Psoas muscle (tissue), 8 donors: ENCODE measurements around the gene KIRREL3. TPM values are rescaled to one million over a fixed set of nuclear protein-coding genes. Genes with fewer than 3 reads are reported as not detected.

Source experiments
- ATAC-seq, 4 donors: fragments of 200-7000 bp; cut with Tn5 transposase; one replicate each; pipeline ENCODE4 v1.9.1; 2020; ENCODE audit warnings: moderate library complexity in 3 of 4, mild to moderate bottlenecking in 2 of 4
- DNase-seq, 2 donors: peaks; one replicate each; pipeline ENCODE4 v3.0.0-alpha.2; 2020
- H3K27ac ChIP-seq: fragments of 200-600 bp; one replicate; pipeline ENCODE4 v1.8.0; 2022
- H3K27me3 ChIP-seq, 3 donors: fragments of 200-600 bp in 1 of 3; one replicate each; pipeline versions ENCODE4 v1.6.1 to v1.8.0; 2013 to 2022; ENCODE audit warnings: low read length in 2 of 3, mild to moderate bottlenecking in 2 of 3, moderate library complexity in 1 of 3; ENCODE audit not compliant: insufficient read depth in 3 of 3
- H3K36me3 ChIP-seq, 2 donors: fragments of 200-600 bp in 1 of 2; one replicate each; pipeline versions ENCODE4 v1.6.1 to v1.8.0; 2013 to 2022; ENCODE audit warnings: low read depth in 1 of 2, mild to moderate bottlenecking in 1 of 2, moderate library complexity in 1 of 2; ENCODE audit not compliant: insufficient read depth in 1 of 2
- H3K4me1 ChIP-seq: fragments of 200-600 bp; one replicate; pipeline ENCODE4 v1.8.0; 2022
- H3K4me3 ChIP-seq: fragments of 200-600 bp; one replicate; pipeline ENCODE4 v1.8.0; 2022; ENCODE audit warnings: mild to moderate bottlenecking
- H3K9me3 ChIP-seq: fragments of 200-600 bp; one replicate; pipeline ENCODE4 v1.8.0; 2022
- WGBS, 3 donors: extraction: QIAGEN DNeasy Blood & Tissue Kit; methylation state at CpG; one replicate each; pipeline versions ENCODE4 v1.1.6 to v1.1.7; 2013; 5-methylcytosine and 5-hydroxymethylcytosine counted together
- intact Hi-C, 2 donors: fragments of 100-400 bp; cut with DNase I; formaldehyde crosslinking; loops; one replicate each; pipeline versions ENCODE4 v1.11.0 to v1.14.2; 2022
- polyA plus RNA-seq, 3 donors: library from polyadenylated mRNA; stranded (reverse); fragments of 200-250 nt; gene quantifications; one replicate each; pipeline ENCODE4 v1.2.3, GENCODE V29; 2013
- total RNA-seq, 4 donors: library from RNA; stranded (reverse); fragmentation: NEBNext Ultra II Directional in 2 of 4; extraction: Animal tissue kit (Norgen Biotek cat#: 25700) in 2 of 4; gene quantifications; one replicate each; pipeline versions ENCODE4 v1.2.1 to v1.2.4, GENCODE V29; 2021 to 2023
- TF ChIP-seq, protein P1 (sequence below): fragments of 200-600 bp; IDR thresholded peaks from one replicate; pipeline ENCODE4 v1.8.0; 2022; ENCODE audit warnings: antibody characterized with exemption
- donor health status: healthy with polysubstance abuse.
- donor health status: DM: no; HTN: no; CAD: no; lungs with moderate emphysema.
- donor health status: Bipolar disorder and iron deficiency.
- donor health status: healthy.
- donor health status: DM: yes; HTN: yes; CAD: no.
- donor health status: DM: no; HTN: no; CAD: no.
- donor health status: DM: no; HTN: no; CAD: no.
- donor health status: DM: yes; HTN: yes; CAD: no.

Gene KIRREL3
- total and polyA plus RNA-seq, 7 donors, result 0.04 TPM; not detected in 6

DNA sequence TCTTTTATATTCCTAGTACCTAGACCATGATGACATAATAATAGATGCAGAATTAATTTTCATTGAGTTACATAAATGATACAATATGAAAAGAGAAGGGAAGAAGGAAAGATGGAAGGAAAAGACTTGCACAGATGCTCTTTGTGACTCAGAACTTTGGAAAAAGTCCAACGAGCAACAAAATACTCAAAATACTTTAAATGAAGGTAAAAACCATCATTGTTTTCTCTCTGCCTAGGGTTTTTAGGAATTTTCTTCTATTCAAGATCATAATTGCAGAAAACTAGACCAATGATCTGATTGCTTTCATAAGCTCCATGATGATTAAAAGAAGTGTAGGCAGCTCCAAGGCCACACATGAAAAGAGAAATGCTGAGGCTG lies 276.9 kb downstream of the KIRREL3 start:
- H3K36me3 ChIP-seq, result no peaks in the 10 kb centered on the region
- peaks cover 0 to 1% (median 0%) of the 10 kb centered on the region in 3 donors for H3K27me3 ChIP-seq
- intact Hi-C loops, result no loop called here
- no peaks in the 10 kb centered on the region for H3K9me3 ChIP-seq
- WGBS, 3 donors, result 37 to 50% (median 37%) methylated on average over 1 of the region's 1 CpG
- H3K4me1 ChIP-seq, result no peaks in the 10 kb centered on the region
- TF ChIP-seq, protein P1, sequence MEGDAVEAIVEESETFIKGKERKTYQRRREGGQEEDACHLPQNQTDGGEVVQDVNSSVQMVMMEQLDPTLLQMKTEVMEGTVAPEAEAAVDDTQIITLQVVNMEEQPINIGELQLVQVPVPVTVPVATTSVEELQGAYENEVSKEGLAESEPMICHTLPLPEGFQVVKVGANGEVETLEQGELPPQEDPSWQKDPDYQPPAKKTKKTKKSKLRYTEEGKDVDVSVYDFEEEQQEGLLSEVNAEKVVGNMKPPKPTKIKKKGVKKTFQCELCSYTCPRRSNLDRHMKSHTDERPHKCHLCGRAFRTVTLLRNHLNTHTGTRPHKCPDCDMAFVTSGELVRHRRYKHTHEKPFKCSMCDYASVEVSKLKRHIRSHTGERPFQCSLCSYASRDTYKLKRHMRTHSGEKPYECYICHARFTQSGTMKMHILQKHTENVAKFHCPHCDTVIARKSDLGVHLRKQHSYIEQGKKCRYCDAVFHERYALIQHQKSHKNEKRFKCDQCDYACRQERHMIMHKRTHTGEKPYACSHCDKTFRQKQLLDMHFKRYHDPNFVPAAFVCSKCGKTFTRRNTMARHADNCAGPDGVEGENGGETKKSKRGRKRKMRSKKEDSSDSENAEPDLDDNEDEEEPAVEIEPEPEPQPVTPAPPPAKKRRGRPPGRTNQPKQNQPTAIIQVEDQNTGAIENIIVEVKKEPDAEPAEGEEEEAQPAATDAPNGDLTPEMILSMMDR, result no peak
- ATAC-seq (no peak), DNase-seq (no peak)
- H3K4me3 ChIP-seq, result no peak overlapping the region
- no peak overlapping the region for H3K27ac ChIP-seq

DNA sequence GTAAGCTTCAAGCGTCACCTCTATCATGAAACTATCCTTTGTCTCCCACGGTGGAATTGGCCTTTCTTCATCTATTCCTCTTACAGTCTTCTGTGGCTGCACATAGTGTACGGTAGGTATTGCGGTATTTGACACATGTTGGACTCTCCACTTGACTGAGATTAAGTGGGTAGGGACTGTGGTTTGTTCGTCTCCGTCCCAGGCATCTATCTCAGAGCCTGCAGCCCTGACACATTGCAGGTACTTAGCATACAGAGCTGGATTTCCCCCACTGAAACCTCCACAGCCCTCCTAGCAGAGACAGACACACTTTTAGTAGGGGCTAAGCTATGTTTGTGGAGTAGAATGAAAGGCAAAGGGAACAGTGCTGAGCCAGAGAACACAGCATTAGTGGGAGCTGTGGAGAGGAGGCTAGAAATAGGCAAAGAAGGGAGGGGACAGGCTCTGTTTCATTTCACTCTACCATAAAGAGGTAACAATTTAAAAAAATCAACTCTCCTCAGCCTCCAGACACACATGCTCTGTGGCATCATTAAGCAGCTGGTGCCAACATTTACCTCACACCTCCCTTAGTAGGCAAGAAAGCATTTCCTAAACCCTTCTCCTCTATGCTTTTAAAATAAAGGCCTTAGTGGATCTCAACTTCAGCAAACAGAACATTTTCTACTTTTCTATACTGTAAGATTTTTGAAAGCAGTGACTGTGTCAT lies 277.5 kb downstream of the KIRREL3 start:
- no peak for ATAC-seq
- no peaks in the 10 kb centered on the region for H3K4me1 ChIP-seq
- no peak overlapping the region for H3K27ac ChIP-seq
- 97 to 99% (median 98%) methylated on average over 6 of the region's 6 CpGs for WGBS, 3 donors
- DNase-seq, result no peak
- H3K36me3 ChIP-seq, result no peaks in the 10 kb centered on the region
- H3K27me3 ChIP-seq, result peaks cover 0 to 1% (median 0%) of the 10 kb centered on the region in 3 donors
- intact Hi-C loops, result no loop called here
- H3K9me3 ChIP-seq, result no peaks in the 10 kb centered on the region
- TF ChIP-seq, protein P1, result no peak
- no peak overlapping the region for H3K4me3 ChIP-seq

DNA sequence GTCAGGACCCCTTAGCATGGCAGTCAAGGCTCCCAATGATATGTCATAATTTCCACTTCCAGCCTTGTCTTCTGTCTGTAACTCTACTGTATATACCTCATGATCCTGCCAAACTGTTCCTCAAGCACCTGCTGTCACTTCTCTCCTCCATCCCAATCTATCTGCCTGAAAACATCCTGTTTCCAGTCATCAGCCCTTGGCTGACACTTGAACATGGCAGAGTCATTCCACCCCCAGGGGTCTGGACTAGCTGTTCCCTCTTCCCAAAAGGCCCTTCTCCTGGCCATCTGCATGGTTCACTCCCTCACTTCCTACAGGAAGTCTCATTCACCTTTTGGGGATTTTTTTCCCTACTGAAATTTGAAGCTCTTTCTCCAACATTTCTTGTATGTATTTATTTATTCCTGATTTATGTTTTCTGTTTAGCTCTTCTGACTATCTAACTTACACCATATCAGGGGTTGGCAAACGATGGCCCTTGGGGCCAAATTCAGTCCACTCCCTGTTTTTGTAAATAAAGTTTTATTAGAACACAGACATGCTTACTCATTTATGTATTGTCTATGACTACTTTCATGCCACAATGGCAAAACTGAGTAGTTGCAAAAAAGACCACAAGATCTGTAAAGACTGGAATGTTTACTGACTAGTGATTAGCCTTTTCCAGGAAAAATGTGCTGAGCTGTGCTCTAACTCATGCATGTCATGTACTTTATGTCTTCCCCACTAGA lies 278.4 kb downstream of the KIRREL3 start:
- no peak overlapping the region for H3K4me3 ChIP-seq
- H3K4me1 ChIP-seq, result no peaks in the 10 kb centered on the region
- ATAC-seq, result no peak
- H3K36me3 ChIP-seq, result no peaks in the 10 kb centered on the region
- intact Hi-C loops, result no loop called here
- H3K27ac ChIP-seq, result no peak overlapping the region
- 89 to 98% (median 95%) methylated on average over 1 of the region's 1 CpG for WGBS, 3 donors
- TF ChIP-seq, protein P1, result no peak
- peaks cover 0 to 1% (median 0%) of the 10 kb centered on the region in 3 donors for H3K27me3 ChIP-seq
- DNase-seq, result no peak
- H3K9me3 ChIP-seq, result no peaks in the 10 kb centered on the region

DNA sequence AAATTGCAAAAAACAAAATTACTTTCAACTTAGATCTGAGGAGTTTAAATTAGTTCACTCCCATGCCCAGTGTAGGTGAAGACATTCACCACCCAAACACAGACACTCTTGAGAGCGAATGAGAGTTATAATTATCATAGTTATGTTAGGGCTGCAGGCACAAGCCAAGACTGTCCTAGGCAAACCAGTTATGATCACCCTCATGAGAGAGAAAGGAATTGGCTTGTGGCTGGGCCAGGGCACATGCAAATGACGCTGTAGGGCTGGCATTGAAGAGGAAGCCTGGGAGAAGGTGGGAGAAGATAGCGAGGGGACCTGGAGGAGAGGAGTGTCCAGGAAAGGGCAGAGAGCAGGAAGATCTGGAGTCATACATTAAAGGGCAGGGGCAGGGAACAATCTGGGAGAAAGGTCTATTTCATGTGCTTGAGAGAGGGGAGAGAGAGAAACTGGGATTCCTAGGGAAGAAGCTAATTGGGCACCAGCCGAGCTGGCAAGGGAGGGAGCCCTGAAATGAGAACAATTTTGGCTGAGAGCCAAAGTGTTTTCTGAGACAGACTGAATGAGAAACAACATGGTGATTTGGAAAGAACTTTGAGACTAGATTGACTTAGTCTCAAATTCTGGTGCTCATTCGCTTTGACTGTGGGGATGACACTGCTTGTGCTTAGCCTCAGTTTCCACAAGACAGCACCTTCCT lies 279.9 kb downstream of the KIRREL3 start:
- TF ChIP-seq, protein P1, result no peak
- H3K27me3 ChIP-seq, result peaks cover 0 to 1% (median 0%) of the 10 kb centered on the region in 3 donors
- 32 to 46% (median 34%) methylated on average over 5 of the region's 5 CpGs for WGBS, 3 donors
- H3K36me3 ChIP-seq, result no peaks in the 10 kb centered on the region
- H3K4me1 ChIP-seq, result no peaks in the 10 kb centered on the region
- no peaks in the 10 kb centered on the region for H3K9me3 ChIP-seq
- ATAC-seq (no peak), DNase-seq (no peak)
- no peak overlapping the region for H3K27ac ChIP-seq
- H3K4me3 ChIP-seq, result no peak overlapping the region
- intact Hi-C loops, result no loop called here
